ENCODE results near the gene SLC5A5. TPM values are rescaled to one million over a fixed set of nuclear protein-coding genes. Genes with fewer than 3 reads are reported as not detected.

SLC5A5 gene
- total RNA-seq, 1 experiment from 2014 or later = 1.8 TPM

DNA sequence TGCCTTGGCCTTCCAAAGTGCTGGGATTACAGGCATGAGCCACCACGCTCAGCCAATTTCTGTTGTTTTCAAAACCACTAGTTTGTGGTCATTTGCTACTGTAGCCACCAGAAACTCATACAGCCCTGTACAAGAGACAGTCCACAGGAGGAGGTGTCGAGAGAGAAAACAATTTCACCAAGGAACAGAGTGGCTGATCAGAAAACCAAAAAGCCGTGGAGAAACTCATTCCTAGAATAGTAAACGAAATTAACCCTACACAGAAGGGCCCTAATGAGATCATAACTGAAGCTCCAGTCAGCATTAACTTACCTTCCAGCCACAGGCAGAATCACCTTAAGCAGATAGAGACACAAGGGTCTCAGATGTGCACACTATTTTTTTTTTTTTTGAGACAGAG lies 57.3 kb downstream of the SLC5A5 start:
- no peaks in the 10 kb centered on the region for H3K9me3 ChIP-seq (ENCODE audit: control insufficient read depth, low read depth, low read length)
- no peaks in the 10 kb centered on the region for H3K79me1 ChIP-seq (ENCODE audit: insufficient read depth, low read depth, low read length, poor library complexity, severe bottlenecking)
- peaks cover 11 to 14% of the 10 kb centered on the region in 2 experiments for H3K4me1 Mint-ChIP-seq
- H3K23ac ChIP-seq (ENCODE audit: insufficient read length, low read depth, low read length) = no peak overlapping the region
- DNase-seq = no peak
- H4K91ac ChIP-seq (ENCODE audit: insufficient read length, low read depth, low read length) = no peak overlapping the region
- no peak overlapping the region for H2AK5ac ChIP-seq (ENCODE audit: insufficient read length, low read length)
- no peak overlapping the region for H2BK120ac ChIP-seq (ENCODE audit: low read depth, low read length, poor library complexity, severe bottlenecking)
- peaks cover 0 to 3% of the 10 kb centered on the region in 2 experiments; a peak in 1 of 5 replicates for H3K9me3 Mint-ChIP-seq
- no peak overlapping the region for H2BK15ac ChIP-seq (ENCODE audit: low read depth, low read length)
- no peak overlapping the region for H4K8ac ChIP-seq (replicated peaks; ENCODE audit: insufficient read length, low read depth, low read length)
- H2BK20ac ChIP-seq (ENCODE audit: low read depth, low read length, poor library complexity, severe bottlenecking) = no peak overlapping the region
- no peak overlapping the region for H3K4me2 ChIP-seq (ENCODE audit: insufficient read depth, insufficient read length, low read length)
- H3T11ph ChIP-seq (ENCODE audit: low read length) = no peak overlapping the region
- H3K27me3 Mint-ChIP-seq (ENCODE audit: low read depth) = peaks cover 7% of the 10 kb centered on the region
- peaks cover 2% of the 10 kb centered on the region; the same call in 1 of the 2 replicates for H3K79me2 ChIP-seq (ENCODE audit: insufficient read depth, low read length)
- H4K5ac ChIP-seq (ENCODE audit: insufficient read length, low read depth, low read length) = no peak overlapping the region
- no peak overlapping the region for H3K14ac ChIP-seq (ENCODE audit: insufficient read depth, low read length)
- no peak overlapping the region for H3K27ac ChIP-seq (ENCODE audit: insufficient read length, low read depth, low read length)
- H3K18ac ChIP-seq (ENCODE audit: insufficient read length, low read depth, low read length) = no peak overlapping the region
- peaks cover 3% of the 10 kb centered on the region; the same call in 1 of the 2 replicates for H3K4me1 ChIP-seq (ENCODE audit: insufficient read depth, low read length)
- TF ChIP-seq, protein P1, sequence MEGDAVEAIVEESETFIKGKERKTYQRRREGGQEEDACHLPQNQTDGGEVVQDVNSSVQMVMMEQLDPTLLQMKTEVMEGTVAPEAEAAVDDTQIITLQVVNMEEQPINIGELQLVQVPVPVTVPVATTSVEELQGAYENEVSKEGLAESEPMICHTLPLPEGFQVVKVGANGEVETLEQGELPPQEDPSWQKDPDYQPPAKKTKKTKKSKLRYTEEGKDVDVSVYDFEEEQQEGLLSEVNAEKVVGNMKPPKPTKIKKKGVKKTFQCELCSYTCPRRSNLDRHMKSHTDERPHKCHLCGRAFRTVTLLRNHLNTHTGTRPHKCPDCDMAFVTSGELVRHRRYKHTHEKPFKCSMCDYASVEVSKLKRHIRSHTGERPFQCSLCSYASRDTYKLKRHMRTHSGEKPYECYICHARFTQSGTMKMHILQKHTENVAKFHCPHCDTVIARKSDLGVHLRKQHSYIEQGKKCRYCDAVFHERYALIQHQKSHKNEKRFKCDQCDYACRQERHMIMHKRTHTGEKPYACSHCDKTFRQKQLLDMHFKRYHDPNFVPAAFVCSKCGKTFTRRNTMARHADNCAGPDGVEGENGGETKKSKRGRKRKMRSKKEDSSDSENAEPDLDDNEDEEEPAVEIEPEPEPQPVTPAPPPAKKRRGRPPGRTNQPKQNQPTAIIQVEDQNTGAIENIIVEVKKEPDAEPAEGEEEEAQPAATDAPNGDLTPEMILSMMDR (conservative IDR thresholded peaks at IDR 0.05) = no peak
- H3K4ac ChIP-seq (ENCODE audit: low read depth, low read length) = no peak overlapping the region
- H3K56ac ChIP-seq (ENCODE audit: insufficient read length, low read depth, low read length) = no peak overlapping the region
- peaks cover 12% of the 10 kb centered on the region for H3K23me2 ChIP-seq (ENCODE audit: insufficient read length, low read depth, low read length, poor library complexity, severe bottlenecking)
- no CpG with 5 or more reads among the region's 4 CpGs for WGBS (ENCODE audit: extremely low coverage, insufficient read length, low lambda C conversion rate)
- no peaks in the 10 kb centered on the region for H4K20me1 ChIP-seq (ENCODE audit: control insufficient read depth, insufficient read depth, insufficient read length)
- H3K27ac Mint-ChIP-seq = no peak overlapping the region
- no peak overlapping the region for H2AFZ ChIP-seq (ENCODE audit: low read length)
- no peaks in the 10 kb centered on the region for H3K27me3 ChIP-seq (ENCODE audit: insufficient read depth, low read length)
- no peak overlapping the region for H3K4me3 Mint-ChIP-seq
- no peak overlapping the region for H2BK5ac ChIP-seq (ENCODE audit: insufficient read length, low read length)
- no peak overlapping the region for H3K9ac ChIP-seq (ENCODE audit: extremely low read depth, insufficient read length, low read length)
- no peak overlapping the region for H2BK12ac ChIP-seq (ENCODE audit: insufficient read length, low read depth, low read length)
- H3K36me3 Mint-ChIP-seq (ENCODE audit: insufficient read depth in 1 of 3, low read depth in 3 of 3) = no peaks in the 10 kb centered on the region

Measured in H9 (cell line).